Activated CD8-positive, alpha-beta T cell treated with anti-CD3 and anti-CD28 coated beads for 36 hours (primary cell): ENCODE data around the gene LYRM2. TPM values are rescaled to one million over a fixed set of nuclear protein-coding genes. Genes with fewer than 3 reads are reported as not detected.
A peak's percentile ranks its signal among the peaks of the same experiment; 100 is the strongest.

Source experiments
- ATAC-seq: fragments of 200-7000 bp; cut with Tn5 transposase; one replicate; pipeline ENCODE4 v1.10.0; 2021; ENCODE audit warnings: mild to moderate bottlenecking, moderate library complexity
- CTCF ChIA-PET: fragments of 350-600 bp; sonication (Branson Sonifier 250); formaldehyde crosslinking; loops from one replicate; lab custom pipeline; 2021; ENCODE audit warnings: antibody characterized with exemption; lab: Charles Lee
- POLR2A ChIA-PET: fragments of 350-600 bp; sonication (Branson Sonifier 250); formaldehyde crosslinking; loops from one replicate; lab custom pipeline; 2021; ENCODE audit warnings: antibody characterized with exemption; lab: Charles Lee
- DNase-seq: peaks from one replicate; pipeline ENCODE4 v3.0.0-alpha.2; 2020
- H3K27ac Mint-ChIP-seq: one replicate; pipeline ENCODE4 v1.8.0; 2021; ENCODE audit warnings: mild to moderate bottlenecking, mixed read lengths
- H3K27me3 Mint-ChIP-seq: one replicate; pipeline ENCODE4 v1.8.0; 2021; ENCODE audit warnings: mixed read lengths
- H3K36me3 Mint-ChIP-seq: one replicate; pipeline ENCODE4 v1.8.0; 2021; ENCODE audit warnings: low read depth, mixed read lengths
- H3K4me1 Mint-ChIP-seq: one replicate; pipeline ENCODE4 v1.8.0; 2021; ENCODE audit warnings: low read depth, mixed read lengths
- H3K4me3 Mint-ChIP-seq: one replicate; pipeline ENCODE4 v1.8.0; 2021; ENCODE audit warnings: mild to moderate bottlenecking, moderate library complexity, mixed read lengths
- H3K9me3 Mint-ChIP-seq: one replicate; pipeline ENCODE4 v1.8.0; 2021; ENCODE audit warnings: mixed read lengths
- intact Hi-C: fragments of 100-400 bp; cut with micrococcal nuclease; formaldehyde crosslinking; loops from one replicate; pipeline ENCODE4 v1.10.0; 2022
- total RNA-seq, 2 experiments: library from RNA; stranded (reverse); gene quantifications; one replicate each; pipeline ENCODE4 v1.2.3, GENCODE V29; 2021
- TF ChIP-seq, protein P1 (sequence below): fragments of 200-600 bp; IDR thresholded peaks from one replicate; pipeline ENCODE4 v1.8.0; 2022; ENCODE audit warnings: antibody characterized with exemption, mild to moderate bottlenecking

LYRM2 gene
- total RNA-seq = 10 to 100 TPM; 23.6 to 23.7 TPM

DNA sequence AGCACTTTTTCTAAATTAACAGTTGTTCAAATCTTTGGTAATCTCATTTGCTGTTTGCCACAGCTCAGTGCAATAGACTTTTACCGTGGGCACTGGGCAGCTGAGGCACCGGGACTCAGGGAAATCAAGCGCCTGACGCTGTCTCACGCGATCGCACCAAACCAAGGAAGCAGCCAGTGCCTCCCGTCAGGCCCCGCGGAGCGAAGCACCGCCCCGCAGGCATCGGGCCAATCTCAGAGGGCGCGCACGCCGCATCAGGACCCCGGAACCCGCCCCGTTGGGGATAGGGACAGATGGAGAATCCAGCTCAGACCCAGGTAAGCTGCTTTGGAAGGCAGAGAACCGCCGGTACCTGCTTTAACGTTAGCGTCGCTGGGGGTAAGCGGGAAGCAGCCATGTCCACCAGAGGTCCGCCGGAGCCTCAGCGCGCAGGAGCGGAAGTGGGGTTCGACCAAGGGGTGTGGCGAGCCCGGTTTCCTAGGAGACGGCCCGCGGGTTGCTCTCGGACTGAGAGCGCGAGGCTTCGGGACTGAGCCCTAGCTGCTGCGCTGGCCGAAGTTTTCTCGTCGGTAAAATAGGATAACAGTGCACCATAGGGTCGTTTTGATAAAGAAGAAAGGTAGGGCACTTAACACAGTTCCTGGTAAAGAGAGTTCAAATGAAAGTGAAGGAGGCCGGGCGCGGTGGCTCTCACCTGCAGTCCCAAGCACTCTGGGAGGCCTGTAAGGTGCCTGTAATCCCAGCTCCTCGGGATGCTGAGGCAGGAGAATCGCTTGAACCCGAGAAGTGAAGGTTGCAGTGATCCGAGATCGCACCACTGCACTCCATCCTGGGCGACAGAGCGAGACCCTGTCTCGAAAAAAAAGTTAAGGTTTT lies at the start of gene LYRM2:
TSS of gene LYRM2 (minus strand) at position 428 of the 876 bp plus-strand sequence. CDS start at position 397, 31 bp downstream.
- DNase-seq (peak; percentile 94), ATAC-seq (peak; percentile 96)
- H3K27ac Mint-ChIP-seq = peak within 1 kb of the TSS; percentile 97
- intact Hi-C loops = no loop called here
- ChIA-PET POLR2A (interaction anchor here (0.7 to 1.3 kb wide), 6 partner anchors 18 to 948 kb away, joined by 3 to 6 read pairs (median 3); partner anchors contain the start of gene MAP3K7), CTCF (interaction anchor here (0.9 to 2.6 kb wide), 7 partner anchors 9 to 266 kb away, joined by 3 to 14 read pairs (median 5); partner anchors contain the start of gene ANKRD6)
- H3K9me3 Mint-ChIP-seq = no peaks in the 10 kb centered on the region
- H3K27me3 Mint-ChIP-seq = no peaks in the 10 kb centered on the region
- H3K4me3 Mint-ChIP-seq = peak within 1 kb of the TSS; percentile 94
- peaks cover 29% of the 10 kb centered on the region for H3K4me1 Mint-ChIP-seq
- TF ChIP-seq, protein P1, sequence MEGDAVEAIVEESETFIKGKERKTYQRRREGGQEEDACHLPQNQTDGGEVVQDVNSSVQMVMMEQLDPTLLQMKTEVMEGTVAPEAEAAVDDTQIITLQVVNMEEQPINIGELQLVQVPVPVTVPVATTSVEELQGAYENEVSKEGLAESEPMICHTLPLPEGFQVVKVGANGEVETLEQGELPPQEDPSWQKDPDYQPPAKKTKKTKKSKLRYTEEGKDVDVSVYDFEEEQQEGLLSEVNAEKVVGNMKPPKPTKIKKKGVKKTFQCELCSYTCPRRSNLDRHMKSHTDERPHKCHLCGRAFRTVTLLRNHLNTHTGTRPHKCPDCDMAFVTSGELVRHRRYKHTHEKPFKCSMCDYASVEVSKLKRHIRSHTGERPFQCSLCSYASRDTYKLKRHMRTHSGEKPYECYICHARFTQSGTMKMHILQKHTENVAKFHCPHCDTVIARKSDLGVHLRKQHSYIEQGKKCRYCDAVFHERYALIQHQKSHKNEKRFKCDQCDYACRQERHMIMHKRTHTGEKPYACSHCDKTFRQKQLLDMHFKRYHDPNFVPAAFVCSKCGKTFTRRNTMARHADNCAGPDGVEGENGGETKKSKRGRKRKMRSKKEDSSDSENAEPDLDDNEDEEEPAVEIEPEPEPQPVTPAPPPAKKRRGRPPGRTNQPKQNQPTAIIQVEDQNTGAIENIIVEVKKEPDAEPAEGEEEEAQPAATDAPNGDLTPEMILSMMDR = no peak
- H3K36me3 Mint-ChIP-seq = peaks cover 51% of the 10 kb centered on the region

GRCh38 chr6:89688328-89688727 lies 49.8 kb upstream of the LYRM2 start:
- Mint-ChIP-seq H3K4me1 (peaks cover 3% of the 10 kb centered on the region), H3K36me3 (peaks cover 64% of the 10 kb centered on the region)
- CTCF ChIA-PET = no interaction called here

DNA sequence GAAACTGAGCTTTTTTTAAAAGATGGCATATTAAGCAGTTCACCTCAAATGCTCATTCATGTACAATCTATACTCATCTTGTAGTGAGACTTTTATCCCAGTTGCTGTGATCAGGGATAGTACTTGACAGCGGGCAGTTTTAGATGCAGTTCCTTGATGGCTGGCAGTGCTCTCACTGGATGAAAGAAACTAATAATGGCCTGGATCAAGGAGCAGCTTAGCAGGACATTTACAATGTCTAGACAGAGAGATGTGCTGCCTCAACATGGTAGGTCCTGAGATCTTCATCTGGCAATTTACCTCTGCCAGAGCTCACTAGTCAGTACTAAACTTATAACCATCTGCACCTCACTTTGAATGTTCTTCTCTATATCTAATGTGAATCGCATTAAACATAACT lies 46.8 kb upstream of the LYRM2 start:
- POLR2A ChIA-PET = no interaction called here
- ATAC-seq (no peak), DNase-seq (no peak)
- Mint-ChIP-seq H3K9me3 (no peaks in the 10 kb centered on the region), H3K27me3 (no peaks in the 10 kb centered on the region), H3K4me1 (no peaks in the 10 kb centered on the region), H3K36me3 (peaks cover 66% of the 10 kb centered on the region), H3K27ac (peak overlapping the region; percentile 26), H3K4me3 (no peak overlapping the region)
- TF ChIP-seq, protein P1 = no peak
- CTCF ChIA-PET = interaction anchor here (1.3 kb wide), 1 partner anchor 24 kb away, joined by 3 read pairs; no protein-coding TSS in a partner anchor
- intact Hi-C loops = no loop called here

More at GRCh38 chr6:89688328-89688727, 49.8 kb upstream of the LYRM2 start:
- Mint-ChIP-seq H3K27me3 (no peaks in the 10 kb centered on the region), H3K4me3 (no peak overlapping the region), H3K9me3 (no peaks in the 10 kb centered on the region), H3K27ac (no peak overlapping the region)
- TF ChIP-seq, protein P1 = no peak
- no peak for ATAC-seq
- intact Hi-C loops = no loop called here
- DNase-seq = no peak
- POLR2A ChIA-PET = no interaction called here

DNA sequence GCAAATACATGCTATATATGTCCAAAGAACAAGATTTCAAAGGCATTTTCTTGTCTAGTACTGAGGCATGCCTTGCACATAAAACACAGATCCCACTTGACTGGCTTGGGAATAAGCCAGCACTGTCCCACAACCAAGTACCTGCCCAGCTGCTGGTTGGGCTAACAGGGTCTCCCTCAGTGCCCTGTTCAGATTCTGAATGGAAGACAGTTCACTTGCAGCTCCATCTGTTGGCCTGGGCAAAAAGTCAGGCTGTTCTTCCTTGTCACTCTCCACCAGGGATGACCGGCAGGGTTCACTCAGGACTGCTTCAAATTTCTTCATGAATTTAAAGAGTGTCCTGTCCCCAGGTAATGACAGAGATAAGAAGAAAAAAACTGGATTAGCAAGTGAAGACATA lies 44.4 kb upstream of the LYRM2 start:
- Mint-ChIP-seq H3K27me3 (no peaks in the 10 kb centered on the region), H3K9me3 (no peaks in the 10 kb centered on the region), H3K4me3 (no peak overlapping the region), H3K4me1 (no peaks in the 10 kb centered on the region), H3K27ac (no peak overlapping the region), H3K36me3 (peaks cover 65% of the 10 kb centered on the region)
- POLR2A ChIA-PET = no interaction called here
- TF ChIP-seq, protein P1 = no peak
- intact Hi-C loops = no loop called here
- DNase-seq (no peak), ATAC-seq (no peak)
- CTCF ChIA-PET = no interaction called here
